Erythroblast (primary cell): ENCODE results near the gene CFAP77.

Experiments used
- DNase-seq, 2 experiments: peaks; one replicate each; lab custom pipeline; 2025; lab: John Stamatoyannopoulos, UW
- GATA1 ChIP-seq: IDR thresholded peaks from 2 replicates; pipeline ENCODE4 v1.6.1; 2011; ENCODE audit warnings: low read depth, mild to moderate bottlenecking, control low read depth, low read length, moderate library complexity
- POLR2A ChIP-seq: IDR thresholded peaks from 2 replicates; pipeline ENCODE4 v1.6.1; 2011; ENCODE audit warnings: mild to moderate bottlenecking, low read length

Gene CFAP77

GRCh38 chr9:132579427-132579798 is 169.4 kb downstream of the CFAP77 start:
- TF ChIP-seq GATA1 (no peak), POLR2A (no peak)
- DNase-seq = no peak

GRCh38 chr9:132582276-132582785 is 172.3 kb downstream of the CFAP77 start, which contains the start of gene BARHL1:
BARHL1 (plus strand) TSS chr9:132582606; CDS start chr9:132582798, 192 bp downstream.
- DNase-seq = no peak
- TF ChIP-seq POLR2A (no peak), GATA1 (no peak)

GRCh38 chr9:132582786-132583583 is 173.0 kb downstream of the CFAP77 start:
- DNase-seq = no peak
- TF ChIP-seq GATA1 (no peak), POLR2A (no peak)

DNA sequence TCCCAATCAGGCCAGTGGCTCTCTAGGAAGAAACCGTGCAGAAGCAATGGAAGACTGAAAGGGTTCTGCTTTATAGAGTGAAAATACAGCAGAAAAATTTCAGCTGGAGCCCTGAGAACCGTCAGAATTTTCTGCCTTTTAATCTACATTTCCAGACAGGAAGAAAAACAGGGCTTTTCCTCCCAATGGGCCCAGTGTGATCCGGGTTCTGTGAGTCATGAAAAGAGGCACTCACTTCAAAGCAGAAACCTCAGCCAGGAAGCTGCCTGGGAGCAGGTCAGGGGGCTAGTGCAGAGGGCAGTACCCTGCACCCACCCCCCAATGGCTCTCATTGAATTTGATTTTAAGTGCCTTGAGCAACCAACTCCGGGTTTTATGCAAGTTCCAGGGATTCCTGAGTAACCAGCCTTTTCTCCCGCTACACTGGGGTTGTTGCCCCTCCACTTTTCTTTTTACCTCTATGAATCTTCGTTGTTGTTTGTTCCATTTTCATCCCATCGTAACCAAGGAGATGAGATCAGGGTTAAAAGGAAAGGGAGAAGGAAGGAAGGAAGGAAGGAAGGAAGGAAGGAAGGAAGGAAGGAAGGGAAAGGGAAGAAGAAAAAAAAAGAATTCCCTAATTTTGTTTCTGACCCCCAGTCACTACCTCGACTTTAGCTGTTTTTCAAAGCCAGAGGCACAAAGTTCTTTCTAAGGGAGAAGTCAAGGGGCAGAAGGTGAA is 173.7 kb downstream of the CFAP77 start:
- no peak for DNase-seq
- TF ChIP-seq GATA1 (no peak), POLR2A (no peak)

DNA sequence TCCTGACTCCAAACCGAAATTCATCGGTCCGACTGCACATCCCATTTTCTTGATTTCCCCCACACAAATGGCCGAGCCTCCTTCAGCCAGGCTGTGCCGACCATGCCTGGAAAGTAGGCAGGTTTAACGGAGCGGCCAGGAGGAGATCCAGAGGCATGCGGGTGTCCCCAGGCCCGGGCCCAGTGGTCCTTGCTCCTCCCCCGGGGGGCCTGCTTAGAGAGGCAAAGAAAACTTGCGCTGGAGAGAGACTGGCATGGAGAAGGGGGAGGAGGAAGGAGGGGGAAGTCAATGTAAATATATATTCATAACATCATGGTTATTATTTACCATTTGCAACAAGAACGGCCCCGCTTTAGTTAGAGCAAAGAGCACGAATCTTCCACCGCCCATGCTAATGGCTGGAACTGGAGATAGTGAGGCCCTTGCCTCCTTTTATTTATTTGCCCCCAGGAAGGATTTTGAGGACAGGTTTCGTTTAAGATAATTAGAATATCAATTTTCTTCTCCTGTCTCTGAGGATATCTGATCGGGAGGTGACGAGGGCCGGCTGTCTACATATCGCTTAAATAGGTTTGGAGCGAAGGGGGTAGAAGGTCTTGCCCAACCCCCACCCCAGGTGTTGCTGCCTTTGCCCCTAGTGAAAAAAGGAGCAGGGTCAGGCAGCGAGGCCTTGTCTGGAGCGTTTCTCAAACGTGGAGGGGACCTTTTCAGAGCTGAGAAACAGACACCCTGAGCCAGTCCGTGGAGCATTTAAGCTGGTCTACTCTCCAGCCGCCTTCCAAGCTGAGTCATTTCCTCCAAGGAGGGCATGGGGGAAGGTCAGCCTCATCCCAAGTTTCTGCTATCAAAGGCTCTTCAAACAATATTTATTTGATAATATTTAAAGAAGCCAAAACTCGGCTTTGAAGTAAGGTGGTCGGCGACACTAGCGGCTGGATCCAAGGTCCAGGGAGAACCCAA is 174.9 kb downstream of the CFAP77 start:
- no peak for DNase-seq
- TF ChIP-seq GATA1 (no peak), POLR2A (no peak)

GRCh38 chr9:132585954-132586829 is 176.2 kb downstream of the CFAP77 start:
- no peak for DNase-seq
- no peak for TF ChIP-seq GATA1
- no peak for TF ChIP-seq POLR2A

DNA sequence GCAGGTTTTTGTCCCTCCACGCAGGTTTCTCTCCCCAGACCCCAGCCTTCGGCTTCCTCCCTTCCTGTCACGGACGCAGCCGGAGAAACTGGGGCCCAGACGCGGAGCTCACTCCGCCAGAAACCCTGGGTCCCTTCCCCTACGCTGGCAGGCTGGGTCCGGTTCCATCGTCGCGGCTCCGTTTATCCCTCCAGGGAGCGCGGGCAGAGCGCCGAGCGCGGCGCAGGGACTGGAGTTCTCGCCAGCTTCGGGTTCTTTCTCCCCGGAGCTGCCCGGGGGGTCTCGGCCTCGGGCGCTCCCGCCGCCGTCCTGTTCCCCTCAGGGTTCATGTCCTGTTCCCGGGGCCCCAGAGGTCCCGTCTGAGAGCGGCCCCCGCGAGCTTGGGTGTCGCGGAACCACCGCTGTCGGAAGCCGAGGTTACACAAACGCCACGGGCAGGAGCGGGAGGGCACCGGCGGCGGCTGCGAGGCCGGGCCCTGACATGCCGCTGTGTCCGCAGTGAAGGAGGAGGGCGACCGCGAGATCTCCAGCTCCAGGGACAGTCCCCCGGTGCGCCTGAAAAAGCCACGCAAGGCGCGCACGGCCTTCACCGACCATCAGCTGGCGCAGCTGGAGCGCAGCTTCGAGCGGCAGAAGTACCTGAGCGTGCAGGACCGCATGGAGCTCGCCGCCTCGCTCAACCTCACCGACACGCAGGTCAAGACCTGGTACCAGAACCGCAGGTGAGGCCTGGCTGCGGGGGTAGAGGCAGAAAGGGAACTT is 177.0 kb downstream of the CFAP77 start:
- DNase-seq = no peak
- TF ChIP-seq GATA1 (no peak), POLR2A (no peak)

DNA sequence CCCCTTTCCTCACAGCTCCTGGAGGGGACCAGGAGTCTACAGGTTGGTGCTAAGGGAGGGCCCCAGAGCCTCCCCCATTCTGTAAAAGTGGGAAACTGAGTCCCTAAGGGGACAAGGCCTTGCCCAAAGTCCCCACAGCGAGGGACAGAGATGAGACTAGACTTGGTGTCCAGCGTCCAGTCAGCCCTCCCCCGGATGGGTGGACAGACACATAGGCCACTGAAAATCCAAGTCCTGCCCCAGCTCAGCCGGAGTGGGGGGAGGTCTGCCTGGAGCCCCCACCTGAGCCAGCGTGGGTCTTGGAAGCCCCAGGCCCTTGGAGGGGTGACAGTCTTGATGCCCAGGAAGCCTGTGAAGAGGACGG is 177.6 kb downstream of the CFAP77 start:
- TF ChIP-seq POLR2A = no peak
- TF ChIP-seq GATA1 = no peak
- no peak for DNase-seq

DNA sequence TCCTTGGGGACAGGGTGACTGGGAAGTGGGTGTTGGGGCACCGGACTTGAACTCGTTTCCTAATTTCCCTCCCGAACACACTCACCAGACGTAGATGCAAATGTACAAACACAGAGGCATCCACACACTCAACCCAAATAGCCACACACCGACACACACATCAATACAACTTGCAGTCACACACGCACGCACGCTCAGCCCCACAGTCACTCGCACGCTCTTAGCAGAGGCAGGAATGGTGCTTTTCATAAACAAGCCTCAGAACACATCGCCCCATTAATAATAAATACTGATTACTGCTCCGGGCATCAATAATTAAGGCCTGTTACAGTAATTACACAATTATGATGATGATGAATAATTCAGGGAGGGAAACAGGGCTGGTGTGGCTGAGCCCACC is 178.1 kb downstream of the CFAP77 start:
- DNase-seq = no peak
- no peak for TF ChIP-seq GATA1
- TF ChIP-seq POLR2A = no peak

- DNase-seq = no peak
- TF ChIP-seq GATA1 (no peak), POLR2A (no peak)
These were observed 178.6 kb downstream of the CFAP77 start for GRCh38 chr9:132588501-132589147.

DNA sequence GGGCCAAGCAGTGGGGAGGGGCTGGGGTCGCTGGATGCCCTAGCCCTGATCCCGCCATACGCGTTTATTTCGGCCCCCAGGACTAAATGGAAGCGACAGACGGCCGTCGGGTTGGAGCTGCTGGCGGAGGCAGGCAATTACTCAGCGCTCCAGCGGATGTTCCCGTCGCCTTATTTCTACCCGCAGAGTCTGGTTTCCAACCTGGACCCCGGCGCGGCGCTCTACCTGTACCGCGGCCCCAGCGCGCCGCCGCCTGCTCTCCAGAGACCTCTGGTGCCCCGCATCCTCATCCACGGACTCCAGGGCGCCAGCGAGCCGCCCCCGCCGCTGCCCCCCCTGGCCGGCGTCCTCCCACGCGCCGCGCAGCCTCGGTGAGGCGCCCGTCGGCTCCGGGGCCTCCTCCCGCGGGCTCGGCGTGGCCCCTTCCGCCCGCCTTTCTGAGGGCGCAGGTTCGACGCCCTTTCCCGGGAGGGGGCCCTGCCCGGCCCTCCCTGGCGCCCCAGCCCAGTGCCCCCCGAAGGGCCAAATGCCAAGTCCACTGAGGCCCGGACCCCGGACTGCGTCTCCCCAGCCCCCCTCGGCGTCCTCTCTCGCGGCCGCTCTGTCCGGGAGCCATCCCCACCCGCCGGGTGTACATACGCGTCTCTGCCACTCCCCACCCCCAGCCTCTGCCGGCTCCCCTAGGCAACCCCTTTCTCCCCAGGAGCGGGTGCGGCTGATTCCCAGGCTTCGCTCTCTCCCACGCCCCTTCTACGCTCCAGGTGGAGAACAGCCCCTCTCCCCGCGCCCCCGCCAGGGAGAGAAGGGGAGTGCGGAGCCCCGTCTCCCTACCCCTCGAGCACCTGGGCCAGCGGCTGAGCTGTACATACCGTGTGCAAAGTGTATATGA is 179.4 kb downstream of the CFAP77 start:
- TF ChIP-seq POLR2A (no peak), GATA1 (no peak)
- no peak for DNase-seq
